ENCODE results near the gene CDK4. TPM values are rescaled to one million over a fixed set of nuclear protein-coding genes. Genes with fewer than 3 reads are reported as not detected.

The CDK4 gene
- total and polyA plus RNA-seq, 2 of the 13 experiments (the other 11 are each of a cell fraction or from before 2014, with no cell fraction given) = 191 to 209 TPM

GRCh38 chr12:57755454-57756372, 3.6 kb upstream of the CDK4 start (continued):
- 0 out of 2 replicates have a peak, but pooled peaks have one; percentile 42 for TF ChIP-seq PRDM15 (CRISPR knock-in tag; IDR thresholded peaks at IDR 0.05)
- peak; percentile 87 for TF ChIP-seq RBFOX2 (IDR thresholded peaks at IDR 0.05; ENCODE audit: low read depth, low read length)
- 0 out of 2 replicates have a peak, but pooled peaks have one; percentile 33 for TF ChIP-seq ZNF737 (CRISPR knock-in tag; IDR thresholded peaks at IDR 0.05; ENCODE audit: borderline replicate concordance)
- no peak; the same call in 1 of the 2 replicates for TF ChIP-seq ZBTB43 (CRISPR knock-in tag; conservative IDR thresholded peaks at IDR 0.05)
- TF ChIP-seq EED (CRISPR knock-in tag; IDR thresholded peaks at IDR 0.05) = 0 out of 2 replicates have a peak, but pooled peaks have one; percentile 42
- 0 out of 2 replicates have a peak, but pooled peaks have one; percentile 83 for TF ChIP-seq ZNF772 (CRISPR knock-in tag; IDR thresholded peaks at IDR 0.05)
- peak; percentile 25; the same call in 1 of the 2 replicates for TF ChIP-seq MIXL1 (CRISPR knock-in tag; IDR thresholded peaks at IDR 0.05)
- no peak for TF ChIP-seq TP53 (CRISPR knock-in tag; conservative IDR thresholded peaks at IDR 0.05)
- no peak for TF ChIP-seq ZNF354B (CRISPR knock-in tag; IDR thresholded peaks at IDR 0.05)
- TF ChIP-seq MTA3 (CRISPR knock-in tag; IDR thresholded peaks at IDR 0.05) = no peak
- peak; percentile 84 for TF ChIP-seq ZFX (CRISPR knock-in tag; IDR thresholded peaks at IDR 0.05; ENCODE audit: low read depth)
- peak; percentile 81 for TF ChIP-seq ZFY (CRISPR knock-in tag; IDR thresholded peaks at IDR 0.05)
- no peak for TF ChIP-seq SIX4 (CRISPR knock-in tag; IDR thresholded peaks at IDR 0.05)
- no peak; the same call in 1 of the 2 replicates for TF ChIP-seq ARHGAP35 (CRISPR knock-in tag; IDR thresholded peaks at IDR 0.05; ENCODE audit: borderline replicate concordance)
- TF ChIP-seq HMGXB3 (CRISPR knock-in tag; IDR thresholded peaks at IDR 0.05; ENCODE audit: borderline replicate concordance) = no peak
- no peak for TF ChIP-seq NFE2 (CRISPR knock-in tag; IDR thresholded peaks at IDR 0.05)
- 0 out of 2 replicates have a peak, but pooled peaks have one; percentile 48 for TF ChIP-seq ZNF670 (CRISPR knock-in tag; IDR thresholded peaks at IDR 0.05; ENCODE audit: borderline replicate concordance)
- no peak for TF ChIP-seq SMAD3 (CRISPR knock-in tag; IDR thresholded peaks at IDR 0.05)
